Measurements from ENCODE around the gene GABRG1. TPM values are rescaled to one million over a fixed set of nuclear protein-coding genes. Genes with fewer than 3 reads are reported as not detected.

GABRG1 gene
- not detected in 5 replicates for total RNA-seq (2022; extraction: Qiagen RNA extraction)

DNA sequence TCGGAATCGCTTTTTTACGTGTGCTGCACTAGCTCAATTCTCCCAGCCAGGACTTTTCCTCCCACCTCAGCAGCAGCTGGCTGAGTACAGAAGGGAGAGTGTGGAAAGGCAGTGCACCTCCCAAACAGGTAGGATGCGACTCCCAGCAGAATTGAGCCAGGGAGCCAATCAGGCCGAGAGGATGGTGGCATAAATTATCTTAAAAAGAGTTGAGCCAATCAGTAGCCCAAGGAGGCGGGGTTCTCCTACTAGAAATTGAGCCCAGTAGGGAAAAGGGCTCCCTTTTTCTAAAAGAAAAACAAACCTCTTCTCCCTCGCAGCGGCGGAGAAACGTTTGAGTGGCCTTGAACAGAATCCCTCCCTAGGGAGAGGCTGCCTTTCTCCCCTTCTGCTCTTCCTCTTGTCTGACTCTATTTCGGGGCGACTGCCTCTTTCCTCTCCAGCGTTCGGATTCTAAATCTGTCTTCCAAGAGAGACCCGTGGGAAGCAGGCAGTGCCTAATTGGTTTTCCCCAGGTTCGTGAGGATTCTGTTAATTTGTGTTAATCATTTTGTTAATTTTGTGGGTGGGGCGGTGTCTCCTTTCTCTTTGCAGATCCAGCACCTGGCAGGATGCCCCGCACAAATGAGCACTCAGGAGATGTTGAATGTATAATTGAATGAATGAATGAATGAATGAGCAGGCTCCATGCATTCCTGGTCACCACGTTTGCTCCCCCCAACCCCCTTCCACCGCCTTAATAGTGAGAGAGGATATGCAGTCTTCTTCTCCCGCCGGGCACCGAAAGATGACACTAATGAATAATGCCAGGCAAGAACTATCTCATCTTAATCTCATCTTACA is at the start of gene GABRG1:
GABRG1 (minus strand) TSS at position 142 of the 843 bp plus-strand sequence; CDS start at position 1, 141 bp downstream.

Data from A549 treated with Mapracorat at 1 μM for 4 hours (cell line).